Measurements from ENCODE around the gene TNFAIP8L3. TPM values are rescaled to one million over a fixed set of nuclear protein-coding genes. Genes with fewer than 3 reads are reported as not detected.

TNFAIP8L3 gene
- polyA plus RNA-seq, 1 donor, result 1.5 TPM

- DNase-seq, result no peak
Measured at GRCh38 chr15:51114437-51115119, 19.9 kb upstream of the TNFAIP8L3 start.

DNA sequence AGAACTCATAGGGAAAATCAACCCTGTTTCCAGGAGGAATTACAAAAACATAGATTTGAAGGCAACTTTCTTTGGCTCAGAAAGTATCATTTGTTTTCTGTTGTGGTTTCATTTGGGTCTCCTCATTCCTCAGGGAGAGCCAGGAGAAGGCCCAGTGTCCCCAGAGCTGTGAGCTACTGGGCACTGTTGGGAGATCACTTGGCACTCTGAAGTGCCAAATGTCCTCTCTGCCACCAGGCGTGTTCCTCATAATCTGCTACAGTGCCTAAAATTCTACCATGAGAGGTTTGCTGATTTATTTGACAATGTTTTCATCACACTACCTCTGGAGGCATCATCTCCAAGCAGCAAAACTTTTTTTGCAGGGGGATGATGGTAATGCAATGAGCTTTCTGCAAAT lies 17.4 kb upstream of the TNFAIP8L3 start:
- no peak for DNase-seq

GRCh38 chr15:51111061-51111460 lies 16.4 kb upstream of the TNFAIP8L3 start:
- DNase-seq, result no peak

GRCh38 chr15:51110171-51110570 lies 15.5 kb upstream of the TNFAIP8L3 start:
- no peak for DNase-seq

DNA sequence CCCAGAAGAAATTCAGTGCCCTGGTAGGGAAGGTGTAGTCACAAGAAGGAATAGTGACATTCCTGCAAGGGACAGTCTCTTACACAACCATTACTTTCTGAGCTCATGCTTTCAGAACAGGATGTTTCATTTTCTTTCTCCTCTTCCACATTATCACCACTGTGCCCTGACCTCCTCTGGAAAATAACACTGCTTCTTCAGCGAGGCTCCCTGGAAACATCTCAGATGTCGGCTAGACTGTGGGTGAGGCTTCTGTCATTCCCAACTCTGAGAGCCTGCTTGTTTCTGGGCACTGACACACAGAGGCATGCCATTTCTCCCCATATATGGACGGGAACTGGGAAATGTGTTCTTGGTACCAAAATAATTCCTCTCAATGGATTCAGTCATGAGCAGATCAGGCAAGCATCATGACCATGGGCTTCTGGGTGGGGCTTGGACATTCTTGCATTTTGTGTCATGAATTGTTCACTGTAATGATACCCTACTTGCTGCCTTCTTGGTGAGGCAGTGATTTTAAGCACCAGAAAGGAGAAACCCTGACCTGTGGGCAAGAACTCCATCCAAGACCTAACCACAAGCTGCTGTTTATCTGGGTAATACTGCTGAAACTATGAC lies 14.3 kb upstream of the TNFAIP8L3 start:
- no peak for DNase-seq

DNA sequence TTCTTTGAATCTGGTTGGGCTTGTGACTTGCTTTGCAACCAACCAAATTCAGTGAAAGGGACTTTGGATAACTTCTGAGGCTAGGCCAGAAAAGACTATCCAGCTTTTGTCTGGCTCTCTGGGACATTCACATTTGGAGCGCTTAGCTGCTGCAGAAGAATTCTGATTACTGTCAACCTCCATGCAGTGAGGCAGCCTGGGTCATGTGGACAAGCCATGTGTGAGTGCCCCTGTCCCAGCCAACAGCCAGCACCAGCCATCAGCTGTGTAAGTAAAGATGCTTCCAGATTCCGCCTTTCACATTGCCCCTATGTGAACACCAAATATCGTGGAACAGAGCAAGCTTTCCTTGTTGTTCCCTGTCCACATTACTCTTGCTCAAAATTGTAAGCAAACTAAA lies 12.9 kb upstream of the TNFAIP8L3 start:
- no peak for DNase-seq

GRCh38 chr15:51106481-51106880 lies 11.8 kb upstream of the TNFAIP8L3 start:
- no peak for DNase-seq

GRCh38 chr15:51105430-51106016 lies 10.8 kb upstream of the TNFAIP8L3 start:
- DNase-seq, result no peak

- no peak for DNase-seq
Measured at GRCh38 chr15:51104512-51104911, 9.8 kb upstream of the TNFAIP8L3 start.

- DNase-seq, result no peak
Measured at GRCh38 chr15:51103330-51103729, 8.6 kb upstream of the TNFAIP8L3 start.

DNA sequence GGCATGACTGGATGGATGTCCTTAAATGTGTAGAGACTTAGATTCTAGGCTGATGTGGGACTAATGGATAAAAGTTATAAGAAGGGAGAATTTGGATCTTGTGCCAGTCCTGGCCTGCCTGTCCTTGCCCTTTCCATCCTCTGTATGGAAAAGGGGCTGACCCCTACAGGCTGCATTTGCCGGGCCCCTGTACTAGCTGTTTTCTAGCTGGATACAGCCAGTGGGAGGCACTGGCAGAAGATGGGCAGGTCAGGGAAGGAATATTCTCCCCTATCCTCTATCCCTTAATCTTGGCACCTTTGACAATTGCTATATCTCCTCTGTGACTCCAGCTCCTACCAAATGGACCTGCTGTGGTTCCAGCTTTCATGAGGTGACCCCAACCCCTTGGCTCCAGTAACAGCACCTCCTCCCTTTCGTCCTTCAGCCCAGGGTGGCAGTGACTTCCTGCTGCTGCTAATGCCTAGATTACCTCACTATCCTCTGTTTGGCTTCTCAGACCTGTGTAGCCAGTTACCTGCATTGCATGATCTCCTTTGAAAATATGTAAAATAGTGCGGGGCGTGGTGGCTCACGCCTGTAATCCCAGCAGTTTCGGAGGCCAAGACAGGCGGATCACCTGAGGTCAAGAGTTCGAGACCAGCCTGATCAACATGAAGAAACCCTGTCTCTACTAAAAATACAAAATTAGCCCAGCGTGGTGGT lies 6.2 kb upstream of the TNFAIP8L3 start:
- no peak for DNase-seq

GRCh38 chr15:51099185-51099584 lies 4.5 kb upstream of the TNFAIP8L3 start:
- no peak for DNase-seq

DNA sequence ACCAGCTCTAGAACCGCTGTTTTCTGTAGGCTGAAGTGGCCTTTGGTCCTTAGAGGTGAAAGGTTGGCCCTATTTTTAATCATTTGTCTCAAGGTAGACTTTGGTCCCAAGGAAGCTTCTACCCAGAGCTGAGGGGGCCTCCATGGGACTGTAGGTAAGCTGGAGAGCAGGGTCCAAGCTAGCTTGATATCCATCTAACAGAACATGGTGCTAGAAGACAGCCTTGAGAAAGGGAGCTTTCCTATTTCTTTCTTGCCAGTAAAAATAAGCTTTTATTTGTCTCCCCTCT lies 3.6 kb upstream of the TNFAIP8L3 start:
- no peak for DNase-seq

DNA sequence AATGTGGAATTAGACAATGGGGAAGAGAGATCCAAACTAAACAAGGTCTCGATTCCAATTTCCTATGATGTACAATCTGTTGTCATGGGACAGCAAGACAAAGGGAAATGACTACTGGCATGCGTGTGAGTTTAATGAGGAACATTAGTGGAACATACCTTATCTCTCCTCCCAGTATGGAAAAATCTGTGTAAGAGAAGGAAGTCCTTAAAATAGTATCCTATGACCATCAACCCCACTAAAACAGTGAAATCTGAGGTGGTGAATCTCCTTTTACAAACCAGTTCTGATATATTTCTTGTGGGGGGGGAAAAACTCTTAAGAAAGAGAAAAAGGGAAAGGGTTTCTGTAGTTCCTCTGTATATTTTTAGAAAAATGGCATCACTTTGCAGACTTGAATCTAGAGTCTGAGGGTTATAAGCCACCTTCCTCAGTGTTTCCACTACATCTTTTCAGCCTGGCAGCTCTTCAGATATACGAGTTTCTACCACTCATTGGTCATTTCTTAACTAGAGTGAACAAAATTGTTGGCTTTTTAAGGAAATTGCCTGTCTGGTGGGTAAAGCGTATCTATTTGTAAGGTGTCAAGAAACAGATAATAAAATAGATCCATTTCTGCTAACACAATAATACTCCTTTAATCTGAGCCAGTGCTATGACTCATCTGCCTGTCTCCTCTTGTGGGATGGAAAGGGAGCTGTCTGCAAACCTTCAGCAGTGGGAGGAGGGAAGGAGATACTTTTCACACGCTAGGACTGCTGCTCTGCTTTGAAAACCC lies 3.0 kb upstream of the TNFAIP8L3 start:
- DNase-seq, result no peak

GRCh38 chr15:51096976-51097375 lies 2.3 kb upstream of the TNFAIP8L3 start:
- no peak for DNase-seq

- DNase-seq, result no peak
Measured at GRCh38 chr15:51095681-51096331, 1.1 kb upstream of the TNFAIP8L3 start.

DNA sequence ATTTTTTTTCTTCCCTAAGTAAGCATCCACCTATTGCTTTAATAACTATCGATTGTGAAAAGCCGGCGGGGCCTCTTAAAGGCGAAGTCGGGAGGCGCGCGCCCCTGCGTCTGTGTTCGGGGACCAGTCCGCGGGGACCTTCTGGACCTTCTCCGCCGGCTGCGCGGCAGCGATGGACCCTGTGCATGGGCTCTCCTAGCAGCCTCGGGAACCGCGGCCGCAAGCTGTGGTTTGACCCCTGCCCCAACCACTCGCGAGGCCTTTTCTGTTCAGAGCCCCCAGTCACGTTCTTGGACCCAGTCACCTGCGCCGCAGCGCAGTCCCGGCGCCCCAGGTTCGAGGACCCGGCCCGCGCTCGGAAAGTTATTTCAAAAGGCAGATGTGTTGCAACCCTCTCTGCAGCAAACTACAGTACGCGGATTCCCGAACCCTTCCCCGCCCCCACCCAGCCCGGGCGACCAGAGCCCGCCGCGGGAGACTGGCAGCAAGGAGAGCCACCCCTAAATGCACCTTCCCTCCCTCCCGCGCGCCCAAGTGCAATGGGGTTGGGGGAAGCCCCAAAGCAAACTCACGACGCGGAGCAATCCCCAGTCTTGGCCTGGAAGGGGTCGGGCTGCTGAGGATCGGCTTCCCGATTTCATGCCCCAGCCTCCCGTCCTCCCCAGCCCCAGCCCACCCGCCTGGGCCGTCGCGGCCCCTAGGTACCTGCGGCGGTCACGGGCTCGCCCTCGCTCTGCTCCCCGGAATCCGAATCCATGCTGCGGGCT lies 684 bp downstream of the TNFAIP8L3 start:
- no peak for DNase-seq

GRCh38 chr15:51093488-51093838 lies 1.2 kb downstream of the TNFAIP8L3 start:
- DNase-seq, result no peak

DNA sequence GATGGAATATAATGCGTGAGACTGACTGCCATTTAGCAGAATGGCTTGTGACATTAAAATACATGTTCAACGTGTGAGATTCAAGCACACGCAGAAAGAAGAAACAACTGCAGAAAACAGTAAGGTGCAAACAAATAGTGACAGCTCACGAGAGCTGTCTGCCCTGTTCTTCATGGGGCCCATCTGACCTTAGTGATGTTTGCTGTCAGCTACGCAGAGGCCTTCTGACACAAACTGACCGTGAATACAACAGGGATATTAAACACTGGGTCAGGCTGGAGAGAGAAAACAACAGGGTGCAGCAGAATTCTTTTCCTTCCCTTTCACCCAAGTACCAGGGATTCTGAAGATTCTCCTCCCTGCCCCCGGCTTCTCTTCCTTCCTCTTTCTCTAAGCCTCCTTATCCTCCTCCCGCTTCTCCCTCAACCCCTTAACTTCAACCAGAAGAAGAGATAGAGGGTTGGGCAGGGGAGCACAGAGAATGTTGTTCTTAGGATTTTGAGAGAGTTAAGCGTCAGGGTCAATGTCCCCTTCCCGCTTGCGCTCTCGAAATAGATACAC lies 2.1 kb downstream of the TNFAIP8L3 start:
- no peak for DNase-seq

DNA sequence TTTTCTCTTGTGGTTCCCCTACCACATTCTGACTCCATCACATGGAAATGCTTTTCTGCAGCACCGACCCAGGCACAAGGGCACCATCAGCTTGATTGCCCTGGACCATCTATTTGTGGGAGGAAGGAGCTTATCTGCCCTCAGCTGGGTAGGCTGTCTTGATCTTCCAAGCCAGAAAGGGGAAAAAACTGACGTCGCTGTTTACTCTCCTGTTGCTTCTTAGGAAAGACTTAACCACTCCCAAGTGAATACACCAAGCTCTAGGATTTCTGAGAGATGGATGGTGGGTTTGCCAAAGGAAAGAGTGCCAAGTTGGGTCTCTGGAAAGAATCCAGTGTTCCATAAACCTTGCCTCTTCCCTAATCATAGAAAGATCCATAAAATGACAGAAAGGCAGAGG lies 4.0 kb downstream of the TNFAIP8L3 start:
- no peak for DNase-seq

DNA sequence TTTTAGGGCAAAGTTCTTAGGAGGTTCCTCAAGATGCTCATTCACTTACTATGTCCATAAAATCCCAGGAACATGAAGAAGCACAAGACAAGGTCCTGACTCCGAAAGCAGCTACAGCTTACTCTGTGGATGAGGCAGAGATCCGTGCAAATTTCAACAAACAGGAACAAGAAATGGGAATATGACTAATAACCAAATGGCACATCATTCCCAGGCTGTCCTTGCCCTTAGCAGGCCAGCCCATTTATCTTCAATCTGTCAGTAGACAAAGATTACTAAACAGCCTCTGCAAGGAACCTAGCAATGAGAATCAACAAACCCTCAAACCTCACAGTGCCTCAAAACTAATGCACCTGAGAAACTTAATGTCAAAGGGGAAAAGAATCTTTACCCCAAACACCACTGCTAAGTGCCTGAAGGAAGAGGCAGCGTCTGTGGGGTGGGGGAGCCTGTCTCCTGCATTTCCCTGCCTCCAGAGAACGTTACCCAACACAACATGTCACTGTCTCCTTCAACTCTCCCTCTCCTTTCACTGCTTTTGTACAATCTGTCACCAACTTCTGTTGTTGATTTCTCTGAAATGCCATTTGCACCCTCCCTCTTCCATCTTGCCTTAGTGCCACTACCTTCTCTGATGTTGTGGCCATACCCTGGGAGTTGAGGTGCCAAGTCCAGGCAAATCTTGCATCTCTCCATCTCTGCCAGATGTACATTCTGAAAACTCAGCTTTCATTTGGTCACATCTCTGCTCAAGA lies 4.8 kb downstream of the TNFAIP8L3 start:
- DNase-seq, result no peak

Data from hindlimb muscle (tissue), 1 donor.